Ishikawa (cell line): ENCODE measurements around the gene GPX4.

Experiments used
- CEBPB ChIP-seq: IDR thresholded peaks from 2 replicates; pipeline ENCODE4 v1.6.1; 2012
- CREB1 ChIP-seq: IDR thresholded peaks from 2 replicates; pipeline ENCODE4 v1.6.1; 2012; ENCODE audit warnings: low read depth
- EGR1 ChIP-seq: IDR thresholded peaks from 2 replicates; pipeline ENCODE4 v1.6.1; 2012
- EP300 ChIP-seq: IDR thresholded peaks from 2 replicates; pipeline ENCODE4 v1.6.1; 2012; ENCODE audit warnings: borderline replicate concordance
- FOXM1 ChIP-seq: IDR thresholded peaks from 2 replicates; pipeline ENCODE4 v1.6.1; 2012; ENCODE audit warnings: low read depth, borderline replicate concordance
- NFIC ChIP-seq: IDR thresholded peaks from 2 replicates; pipeline ENCODE4 v1.6.1; 2012
- RAD21 ChIP-seq: IDR thresholded peaks from 2 replicates; pipeline ENCODE4 v1.6.1; 2012; ENCODE audit warnings: low read depth
- TAF1 ChIP-seq: IDR thresholded peaks from 2 replicates; pipeline ENCODE4 v1.6.1; 2012; ENCODE audit warnings: low read depth, mild to moderate bottlenecking
- TCF12 ChIP-seq: IDR thresholded peaks from 2 replicates; pipeline ENCODE4 v1.6.1; 2012; ENCODE audit warnings: low read depth
- TEAD4 ChIP-seq: IDR thresholded peaks from 2 replicates; pipeline ENCODE4 v1.6.1; 2012
- YY1 ChIP-seq: IDR thresholded peaks from 2 replicates; pipeline ENCODE4 v1.6.1; 2012; ENCODE audit warnings: low read depth
- ZBTB7A ChIP-seq: IDR thresholded peaks from 2 replicates; pipeline ENCODE4 v1.6.1; 2012; ENCODE audit warnings: low read depth
- TF ChIP-seq, protein P1 (sequence below): IDR thresholded peaks from 2 replicates; pipeline ENCODE4 v1.6.1; 2012; ENCODE audit warnings: low read depth, mild to moderate bottlenecking
- TF ChIP-seq, protein P2 (sequence below): IDR thresholded peaks from 2 replicates; pipeline ENCODE4 v1.6.1; 2012
- TF ChIP-seq, protein P3 (sequence below): IDR thresholded peaks from 2 replicates; pipeline ENCODE4 v1.6.1; 2012

GPX4 gene

DNA sequence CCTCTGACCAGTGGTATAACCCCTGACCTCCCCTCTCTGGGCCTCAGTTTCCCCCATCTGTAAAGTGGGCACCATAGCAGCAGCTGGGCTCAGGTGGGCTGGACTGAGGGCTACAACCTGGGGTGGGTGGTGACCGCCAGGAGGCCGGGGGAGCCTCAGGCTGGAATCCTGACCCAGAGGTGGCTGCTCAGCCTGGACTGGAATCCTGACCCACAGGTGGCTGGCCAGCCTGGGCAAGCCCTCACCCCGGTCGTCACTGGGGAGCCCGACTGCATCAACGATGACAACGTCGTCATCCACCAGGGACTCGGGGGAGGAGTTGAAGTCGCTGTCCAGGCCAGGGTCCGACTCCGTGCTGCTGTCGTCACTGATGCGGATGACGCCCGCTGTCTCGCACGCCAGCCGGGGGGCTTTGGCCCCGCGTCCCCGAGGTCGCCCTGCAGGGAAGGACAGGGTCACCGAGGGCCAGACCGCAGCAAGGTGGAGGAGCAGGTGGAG is 10.2 kb downstream of the GPX4 start:
- TF ChIP-seq, protein P1, sequence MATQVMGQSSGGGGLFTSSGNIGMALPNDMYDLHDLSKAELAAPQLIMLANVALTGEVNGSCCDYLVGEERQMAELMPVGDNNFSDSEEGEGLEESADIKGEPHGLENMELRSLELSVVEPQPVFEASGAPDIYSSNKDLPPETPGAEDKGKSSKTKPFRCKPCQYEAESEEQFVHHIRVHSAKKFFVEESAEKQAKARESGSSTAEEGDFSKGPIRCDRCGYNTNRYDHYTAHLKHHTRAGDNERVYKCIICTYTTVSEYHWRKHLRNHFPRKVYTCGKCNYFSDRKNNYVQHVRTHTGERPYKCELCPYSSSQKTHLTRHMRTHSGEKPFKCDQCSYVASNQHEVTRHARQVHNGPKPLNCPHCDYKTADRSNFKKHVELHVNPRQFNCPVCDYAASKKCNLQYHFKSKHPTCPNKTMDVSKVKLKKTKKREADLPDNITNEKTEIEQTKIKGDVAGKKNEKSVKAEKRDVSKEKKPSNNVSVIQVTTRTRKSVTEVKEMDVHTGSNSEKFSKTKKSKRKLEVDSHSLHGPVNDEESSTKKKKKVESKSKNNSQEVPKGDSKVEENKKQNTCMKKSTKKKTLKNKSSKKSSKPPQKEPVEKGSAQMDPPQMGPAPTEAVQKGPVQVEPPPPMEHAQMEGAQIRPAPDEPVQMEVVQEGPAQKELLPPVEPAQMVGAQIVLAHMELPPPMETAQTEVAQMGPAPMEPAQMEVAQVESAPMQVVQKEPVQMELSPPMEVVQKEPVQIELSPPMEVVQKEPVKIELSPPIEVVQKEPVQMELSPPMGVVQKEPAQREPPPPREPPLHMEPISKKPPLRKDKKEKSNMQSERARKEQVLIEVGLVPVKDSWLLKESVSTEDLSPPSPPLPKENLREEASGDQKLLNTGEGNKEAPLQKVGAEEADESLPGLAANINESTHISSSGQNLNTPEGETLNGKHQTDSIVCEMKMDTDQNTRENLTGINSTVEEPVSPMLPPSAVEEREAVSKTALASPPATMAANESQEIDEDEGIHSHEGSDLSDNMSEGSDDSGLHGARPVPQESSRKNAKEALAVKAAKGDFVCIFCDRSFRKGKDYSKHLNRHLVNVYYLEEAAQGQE, result no peak
- TF ChIP-seq TAF1 (no peak), YY1 (no peak), CREB1 (no peak), CEBPB (no peak), TCF12 (no peak), ZBTB7A (no peak), NFIC (no peak), TEAD4 (no peak), EP300 (no peak), EGR1 (no peak)
- TF ChIP-seq, protein P2, sequence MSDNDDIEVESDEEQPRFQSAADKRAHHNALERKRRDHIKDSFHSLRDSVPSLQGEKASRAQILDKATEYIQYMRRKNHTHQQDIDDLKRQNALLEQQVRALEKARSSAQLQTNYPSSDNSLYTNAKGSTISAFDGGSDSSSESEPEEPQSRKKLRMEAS, result no peak
- TF ChIP-seq, protein P3, sequence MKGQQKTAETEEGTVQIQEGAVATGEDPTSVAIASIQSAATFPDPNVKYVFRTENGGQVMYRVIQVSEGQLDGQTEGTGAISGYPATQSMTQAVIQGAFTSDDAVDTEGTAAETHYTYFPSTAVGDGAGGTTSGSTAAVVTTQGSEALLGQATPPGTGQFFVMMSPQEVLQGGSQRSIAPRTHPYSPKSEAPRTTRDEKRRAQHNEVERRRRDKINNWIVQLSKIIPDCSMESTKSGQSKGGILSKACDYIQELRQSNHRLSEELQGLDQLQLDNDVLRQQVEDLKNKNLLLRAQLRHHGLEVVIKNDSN, result no peak

DNA sequence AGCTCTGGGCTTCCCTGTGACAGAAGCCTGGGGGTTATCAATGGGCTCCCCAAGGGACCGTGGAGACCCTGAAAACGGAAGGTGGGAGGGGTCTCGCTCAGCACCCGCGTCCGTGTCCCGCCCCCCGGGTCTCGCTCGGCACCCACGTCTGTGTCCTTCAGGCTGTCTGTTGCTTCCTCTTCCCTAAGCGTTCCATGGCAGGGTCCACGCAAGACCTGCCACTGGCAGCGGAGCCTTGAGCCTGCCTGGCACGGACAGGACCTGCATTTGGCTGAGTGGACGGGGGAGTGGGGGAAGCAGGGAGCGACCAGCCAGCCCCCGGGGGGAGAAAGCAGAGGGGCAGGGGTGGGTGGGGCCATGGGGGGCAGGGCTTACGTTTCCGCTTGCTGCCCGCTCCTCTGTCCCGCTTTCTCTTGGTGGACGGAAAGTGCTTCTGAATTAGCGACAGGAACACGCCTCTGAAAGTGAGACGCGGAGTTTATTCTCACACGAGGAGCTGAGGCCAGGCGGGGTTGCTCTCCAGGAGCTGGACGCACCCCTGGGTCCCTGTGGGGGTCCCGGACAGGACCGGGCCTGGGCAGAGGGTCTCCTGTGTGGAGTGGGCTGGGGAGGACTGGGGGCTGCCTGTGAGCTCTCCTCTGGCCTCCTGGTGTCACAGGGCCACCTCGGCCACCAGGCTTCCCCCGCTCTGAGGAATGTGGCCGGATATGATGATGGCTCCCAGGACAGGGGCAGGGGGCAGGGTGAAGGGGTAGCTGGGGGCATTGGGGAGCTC is 12.0 kb downstream of the GPX4 start:
- no peak for TF ChIP-seq CREB1
- no peak for TF ChIP-seq TAF1
- no peak for TF ChIP-seq TCF12
- no peak for TF ChIP-seq CEBPB

DNA sequence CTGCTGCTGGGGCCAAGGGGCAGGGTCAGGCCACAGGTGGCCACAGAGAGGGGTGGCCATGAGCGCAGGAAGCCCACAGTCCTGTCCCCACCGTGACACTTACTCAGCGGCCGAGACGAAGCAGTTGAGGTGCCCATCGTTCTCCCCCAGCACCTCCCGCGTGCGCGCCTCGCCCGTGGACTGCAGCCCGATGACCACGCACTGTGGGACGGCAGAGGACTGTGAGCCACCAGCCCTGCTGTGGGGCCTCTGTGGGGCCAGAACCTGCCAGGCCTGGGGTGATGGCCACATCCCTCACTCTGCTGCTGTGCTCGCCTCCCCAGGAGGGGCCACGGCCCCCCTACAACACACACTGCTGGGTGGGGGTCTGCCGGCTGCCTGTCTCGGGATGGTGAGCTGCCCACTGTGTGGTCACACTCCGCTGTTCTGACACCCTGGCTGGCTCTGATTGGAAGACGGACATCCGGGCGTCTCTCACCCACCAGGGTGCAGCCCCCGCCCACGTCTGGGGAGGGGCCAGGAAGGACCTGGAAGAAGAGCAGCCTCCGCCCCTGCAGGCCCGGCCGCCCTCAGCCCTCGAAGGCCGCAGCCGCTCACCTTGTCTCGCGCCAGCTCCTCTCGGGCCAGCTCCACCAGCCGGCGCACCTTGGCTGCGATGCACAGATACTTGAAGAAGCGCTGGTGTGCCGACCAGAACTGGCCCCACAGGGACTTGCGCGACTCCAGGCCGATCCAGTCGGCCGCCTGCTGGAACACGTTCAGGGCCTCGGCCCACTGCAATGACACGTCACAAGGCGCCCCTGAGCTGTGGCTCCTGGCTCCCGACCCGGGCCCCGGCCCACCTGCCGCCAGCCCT is 13.2 kb downstream of the GPX4 start:
- TF ChIP-seq TAF1 (no peak), FOXM1 (no peak), ZBTB7A (0 out of 2 replicates have a peak, but pooled peaks have one; percentile 11)

DNA sequence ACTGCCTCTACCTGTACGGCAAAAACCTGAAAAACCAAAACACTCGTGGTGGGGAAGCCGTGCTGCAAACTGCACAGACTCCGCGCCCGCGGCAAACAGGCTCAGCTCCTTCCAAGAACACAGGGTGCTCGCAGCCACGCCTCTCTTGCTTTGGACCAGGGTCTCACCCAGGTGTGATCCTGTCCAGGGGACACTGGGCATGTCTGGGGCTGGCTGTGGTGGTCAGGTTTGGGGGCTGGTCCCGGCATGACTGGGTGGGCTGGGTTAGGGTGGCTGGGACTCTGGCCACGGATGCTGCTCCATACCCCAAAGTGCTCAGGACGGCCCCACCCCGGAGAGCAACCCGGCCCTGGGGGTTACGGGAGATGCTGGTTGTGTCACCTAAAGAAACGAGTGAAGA is 13.9 kb downstream of the GPX4 start:
- TF ChIP-seq FOXM1 (no peak), TEAD4 (no peak), EGR1 (no peak), TCF12 (no peak)

DNA sequence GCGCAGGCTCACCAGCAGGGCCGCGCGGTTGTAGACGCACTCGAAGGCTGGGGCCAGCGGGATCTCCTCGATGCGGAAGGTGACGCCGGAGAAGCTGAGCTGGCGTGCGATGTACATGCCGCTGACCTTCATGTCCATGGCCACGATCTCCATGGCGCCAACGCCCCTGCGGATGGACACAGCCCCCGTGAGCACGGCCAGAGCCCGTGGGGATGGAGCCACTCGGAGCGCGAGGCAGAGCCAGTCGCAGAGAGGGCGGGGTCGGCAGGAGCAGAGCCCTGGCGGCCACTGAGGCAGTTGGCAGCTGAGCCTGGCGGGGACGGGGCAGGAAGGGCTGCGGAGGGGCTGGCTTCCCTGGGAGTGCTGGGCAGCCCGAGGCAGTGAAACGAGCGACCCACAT is 15.2 kb downstream of the GPX4 start:
- TF ChIP-seq TAF1 (no peak), CEBPB (no peak), NFIC (no peak), FOXM1 (no peak), EGR1 (no peak), RAD21 (no peak), ZBTB7A (no peak), TCF12 (no peak), TEAD4 (no peak), EP300 (no peak), YY1 (no peak), CREB1 (no peak)
- TF ChIP-seq, protein P3, result no peak
- TF ChIP-seq, protein P1, result no peak
- TF ChIP-seq, protein P2, result no peak
